ENCODE results near the gene PVALB.

The PVALB gene, protein sequence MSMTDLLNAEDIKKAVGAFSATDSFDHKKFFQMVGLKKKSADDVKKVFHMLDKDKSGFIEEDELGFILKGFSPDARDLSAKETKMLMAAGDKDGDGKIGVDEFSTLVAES

DNA sequence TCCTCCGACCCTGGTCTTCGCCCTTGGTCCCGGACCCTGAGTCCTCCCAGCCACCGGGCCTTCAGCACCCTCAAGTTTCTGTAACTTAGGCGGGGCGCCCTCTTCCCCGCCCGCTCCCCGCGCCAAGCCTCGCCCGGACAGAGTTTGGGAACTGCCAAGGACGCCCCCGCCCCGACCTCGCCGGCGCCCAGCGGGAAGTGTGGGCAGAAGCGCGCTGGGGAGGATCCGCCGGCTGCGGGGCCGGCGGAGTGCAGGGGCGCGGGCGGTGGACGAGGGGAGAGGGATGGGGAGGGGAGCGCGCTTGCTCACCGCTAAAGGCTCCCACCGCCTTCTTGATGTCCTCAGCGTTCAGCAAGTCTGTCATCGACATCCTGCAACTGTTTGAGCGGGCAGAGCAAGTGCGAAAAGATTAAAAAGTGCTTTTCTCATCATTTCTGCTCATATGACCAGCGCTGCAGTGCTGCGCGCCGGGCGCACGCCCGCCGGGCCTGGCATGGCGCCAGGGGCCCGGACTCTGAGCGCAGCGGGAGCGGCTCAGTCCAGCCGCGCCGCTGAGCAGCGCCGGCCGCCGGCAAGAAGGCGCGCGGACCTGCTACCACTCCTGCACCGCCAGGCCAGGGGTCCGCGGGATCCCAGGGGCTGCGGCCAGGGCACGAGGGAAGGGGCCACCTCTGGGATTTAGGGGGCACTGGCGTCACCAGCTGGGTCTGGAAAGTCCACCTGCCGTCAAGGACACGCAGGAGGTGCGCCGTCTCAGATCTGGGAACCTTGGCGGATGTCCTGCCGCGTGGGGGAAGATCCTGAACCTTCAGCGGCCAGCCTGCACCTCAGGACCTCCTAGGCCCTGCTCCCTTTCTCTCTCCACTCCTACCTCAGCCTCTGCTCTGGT is at the start of gene PVALB:
Gene PVALB (minus strand): TSS at position 400 of the 889 bp plus-strand sequence. CDS start 30 bp downstream, at position 370.
- peak; percentile 55 for DNase-seq

DNA sequence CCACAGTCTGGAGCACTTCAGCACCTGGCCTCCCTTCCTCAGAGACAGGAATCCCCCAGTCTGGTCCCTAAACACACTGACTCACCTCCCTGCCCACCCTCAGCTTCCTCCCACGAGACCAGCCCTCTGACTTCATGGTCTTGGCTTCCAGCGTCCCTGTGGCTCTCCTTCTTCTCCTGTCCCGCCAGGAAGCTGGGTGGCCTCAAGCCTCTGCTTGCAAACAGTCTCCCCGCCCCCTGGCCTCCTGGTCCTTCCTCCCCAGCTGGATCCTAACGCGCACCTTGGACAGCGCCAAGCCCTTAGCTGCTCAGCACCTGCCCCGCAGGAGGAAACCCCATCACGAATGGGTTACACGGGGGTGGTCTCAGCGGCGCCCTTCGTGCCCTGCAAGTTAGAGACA is 48.5 kb upstream of the PVALB start:
- no peak for DNase-seq

DNA sequence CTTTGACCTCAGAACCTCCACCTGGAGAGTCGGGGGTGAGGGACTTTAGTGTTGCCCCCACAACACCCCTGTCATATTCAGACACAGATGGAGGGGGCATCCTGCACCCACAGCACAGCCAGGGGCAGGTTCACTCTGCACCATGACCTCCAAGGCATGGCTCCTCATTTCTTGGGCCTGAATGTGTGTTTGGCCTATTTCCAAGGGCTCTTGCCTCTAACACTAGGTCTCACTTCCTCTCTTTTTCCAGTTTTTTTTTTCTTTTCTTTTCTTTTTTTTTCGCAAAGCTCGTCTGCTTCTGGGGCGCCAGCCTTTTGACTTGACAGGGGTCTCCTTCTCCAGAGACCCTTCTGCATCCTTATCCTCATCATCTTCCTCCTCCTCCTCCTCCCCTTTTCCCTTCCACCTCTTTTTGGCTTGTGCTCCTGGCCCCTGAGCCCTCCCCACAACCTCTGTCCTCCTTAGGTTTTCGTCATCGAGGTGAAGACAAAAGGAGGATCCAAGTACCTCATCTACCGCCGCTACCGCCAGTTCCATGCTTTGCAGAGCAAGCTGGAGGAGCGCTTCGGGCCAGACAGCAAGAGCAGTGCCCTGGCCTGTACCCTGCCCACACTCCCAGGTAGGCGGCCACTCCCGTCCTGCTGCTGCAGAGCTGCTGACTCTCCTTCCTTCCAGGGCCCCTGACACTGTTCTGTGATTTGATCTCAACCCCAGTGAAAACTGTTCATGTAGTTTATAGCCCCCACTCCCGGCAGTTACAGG is 47.8 kb upstream of the PVALB start:
- DNase-seq: no peak

DNA sequence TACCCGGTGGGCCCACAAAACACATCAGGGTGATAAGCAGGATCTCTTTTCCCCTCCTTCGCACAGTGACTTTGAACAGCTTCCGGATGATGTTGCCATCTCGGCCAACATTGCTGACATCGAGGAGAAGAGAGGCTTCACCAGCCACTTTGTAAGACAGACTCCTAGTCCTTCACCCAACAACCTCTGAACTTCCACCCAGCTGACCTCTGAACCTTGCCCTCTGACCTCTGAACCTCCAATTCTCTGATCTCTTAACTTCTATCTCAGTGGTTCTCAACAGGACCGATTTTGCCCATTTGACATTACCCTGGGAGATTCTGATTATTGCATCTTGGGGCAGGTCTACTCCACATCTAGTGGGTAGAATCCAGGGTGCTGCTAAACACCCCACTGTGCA is 47.1 kb upstream of the PVALB start:
- DNase-seq: no peak

DNA sequence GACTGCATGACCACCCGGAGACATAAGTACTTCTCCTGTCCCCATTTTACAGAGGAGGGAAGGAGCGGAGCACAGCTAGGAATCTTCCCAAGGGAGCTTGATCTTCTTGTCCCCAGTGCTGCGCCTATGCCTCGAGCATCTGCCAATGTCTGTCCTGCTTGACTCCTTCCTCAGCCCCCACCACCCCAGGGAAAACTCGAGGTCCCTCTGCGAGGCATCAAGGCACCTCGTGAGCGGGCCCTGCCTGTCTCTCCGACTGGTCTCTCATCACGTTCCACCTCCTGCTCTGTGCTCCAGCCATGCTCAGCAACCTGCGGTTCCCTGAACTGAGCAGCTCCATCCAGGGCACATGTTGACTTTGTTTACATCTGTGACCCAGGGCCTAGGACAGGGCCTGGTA is 46.4 kb upstream of the PVALB start:
- DNase-seq: no peak

DNA sequence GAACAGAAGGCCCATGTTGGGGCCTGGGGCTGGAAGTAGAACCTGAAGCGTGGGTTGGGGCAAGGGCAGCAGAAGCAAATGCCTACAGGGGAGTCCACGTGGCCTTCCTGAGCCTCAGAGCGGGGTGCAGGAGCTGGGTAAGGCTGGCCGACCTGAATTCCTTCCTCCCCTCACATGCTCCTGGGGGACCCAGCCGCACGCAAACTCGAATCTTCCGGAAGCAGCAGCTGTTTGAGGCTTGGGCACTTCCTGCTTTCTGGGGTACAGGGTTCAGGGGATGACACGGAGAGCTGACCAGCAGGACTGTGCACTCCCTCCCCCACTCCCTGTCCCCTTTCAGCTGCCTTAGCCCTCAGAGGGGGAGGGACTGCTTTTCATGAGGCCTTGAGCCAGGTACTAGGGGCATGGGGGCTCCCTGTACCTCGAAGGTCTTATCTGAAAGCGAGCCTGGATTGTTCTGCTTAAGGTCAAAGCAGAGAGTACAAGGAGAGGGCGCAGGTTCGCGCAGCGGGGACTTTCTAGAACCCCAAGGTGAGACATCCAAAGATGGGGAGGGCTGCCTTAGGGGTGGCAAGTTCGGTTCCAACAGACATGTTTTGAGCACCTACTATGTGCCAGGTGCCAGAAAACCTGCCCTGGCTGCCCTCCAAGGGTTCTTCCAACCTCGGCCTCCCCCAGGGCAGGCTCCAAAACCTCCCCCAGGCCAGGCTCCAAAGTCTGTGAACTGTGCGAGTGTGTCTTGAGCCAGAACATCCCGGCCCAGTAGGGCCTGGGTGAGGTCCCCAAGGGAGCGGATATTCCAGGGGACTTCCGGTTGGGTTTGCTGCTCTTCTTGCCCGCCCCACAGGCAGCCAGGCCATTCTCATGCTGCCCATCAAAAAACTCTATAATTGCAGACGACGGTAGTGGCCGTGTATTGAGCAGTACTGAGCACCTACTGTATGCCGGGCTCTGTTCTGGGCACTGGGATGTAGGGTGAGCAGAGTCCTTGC is 45.7 kb upstream of the PVALB start:
- DNase-seq: no peak

DNA sequence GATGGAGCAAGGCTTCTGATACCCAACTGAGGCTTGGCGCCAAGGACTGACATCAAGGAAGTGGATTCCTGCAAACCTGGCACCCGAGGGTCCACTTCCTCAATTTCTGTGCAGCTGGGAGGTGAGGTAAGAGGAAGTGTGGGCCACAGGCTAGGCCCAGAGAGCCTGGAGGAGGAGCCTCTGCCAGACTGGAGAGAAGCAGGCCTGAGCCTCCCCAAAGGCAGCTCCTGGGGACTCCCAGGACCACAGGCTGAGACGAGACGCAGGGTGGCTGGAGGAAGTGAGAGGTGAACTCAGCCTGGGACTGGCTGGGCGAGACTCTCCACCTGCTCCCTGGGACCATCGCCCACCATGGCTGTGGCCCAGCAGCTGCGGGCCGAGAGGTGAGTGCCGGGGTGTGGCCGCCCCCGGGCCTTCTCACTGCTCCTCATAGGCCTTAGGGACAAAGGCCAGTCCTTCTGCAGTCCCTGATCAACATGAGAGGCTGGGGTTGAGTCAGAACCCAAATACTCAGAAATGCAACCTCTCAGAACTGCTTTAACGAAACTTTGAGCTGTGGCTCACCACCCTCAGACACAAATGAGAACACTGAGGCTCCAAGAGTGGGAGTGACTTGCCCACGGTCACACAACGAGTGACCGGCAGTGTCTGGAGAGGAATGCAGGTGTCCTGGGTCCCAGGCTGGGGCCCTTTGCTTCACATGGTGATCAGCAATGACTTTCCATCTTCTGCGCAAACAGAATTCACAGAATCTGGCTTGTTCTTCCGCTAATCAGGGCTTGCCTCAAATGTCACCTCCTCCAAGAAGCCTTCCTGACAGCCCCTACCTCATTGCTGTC is 44.2 kb upstream of the PVALB start, which contains the start of gene NCF4:
Gene NCF4 (plus strand): TSS at position 186 of the 839 bp plus-strand sequence. CDS start 166 bp downstream, at position 352.
- no peak for DNase-seq

DNA sequence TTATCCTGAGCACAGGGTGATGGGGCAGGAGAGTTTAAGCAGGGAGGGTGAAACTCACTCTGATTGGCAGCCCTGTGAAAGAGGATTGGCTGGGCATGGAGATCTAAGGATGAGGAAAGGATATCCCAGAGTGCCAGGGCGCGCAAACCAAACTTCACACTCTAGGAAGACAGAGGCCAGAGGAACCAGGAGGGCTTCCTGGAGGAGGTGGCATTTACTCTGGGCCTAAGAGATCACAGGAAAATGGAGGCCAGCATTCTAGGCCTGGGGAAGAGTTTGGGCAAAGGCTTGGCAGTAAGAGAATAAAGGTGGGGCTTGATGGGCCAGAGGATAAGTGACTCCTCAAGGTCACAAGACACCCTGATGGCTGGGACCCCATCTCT is 43.6 kb upstream of the PVALB start:
- no peak for DNase-seq

DNA sequence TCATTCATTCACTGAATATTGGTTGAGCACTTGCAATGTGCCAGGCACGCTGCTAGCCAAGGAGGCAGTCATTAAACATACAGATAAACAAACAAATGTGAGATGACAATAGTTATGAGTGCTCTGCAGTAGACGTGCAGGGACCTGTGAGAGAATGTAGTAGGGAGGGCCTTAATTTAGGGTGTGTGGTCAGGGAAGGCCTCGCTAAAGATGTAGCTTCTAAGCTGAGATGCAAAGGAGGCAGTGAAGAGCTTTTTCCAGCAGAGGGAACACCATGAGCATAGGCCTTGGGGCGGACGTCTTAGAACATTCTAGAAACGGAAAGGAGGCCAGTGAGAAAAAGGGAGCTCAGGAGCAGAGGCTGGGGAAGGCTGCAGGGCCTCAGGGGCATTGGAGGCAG is 43.2 kb upstream of the PVALB start:
- no peak for DNase-seq

DNA sequence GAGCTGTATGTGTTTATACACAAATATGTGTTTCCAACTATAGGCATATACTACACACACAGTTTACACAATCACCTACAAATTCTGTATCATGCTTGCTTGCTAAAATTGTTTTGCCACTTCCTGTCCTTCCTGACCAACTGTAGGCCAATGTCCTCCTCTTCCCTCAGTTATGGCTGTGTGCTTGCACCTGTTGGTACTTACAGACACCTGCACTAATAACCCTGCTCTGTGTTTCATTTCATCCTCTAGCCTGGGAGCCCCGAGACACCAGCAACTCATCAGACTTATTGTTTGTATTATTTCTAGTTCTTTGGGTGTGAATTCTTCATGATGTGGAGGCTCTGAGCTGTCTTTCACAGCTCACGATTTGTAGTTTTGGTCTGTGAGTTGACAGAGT is 42.1 kb upstream of the PVALB start:
- DNase-seq: no peak

DNA sequence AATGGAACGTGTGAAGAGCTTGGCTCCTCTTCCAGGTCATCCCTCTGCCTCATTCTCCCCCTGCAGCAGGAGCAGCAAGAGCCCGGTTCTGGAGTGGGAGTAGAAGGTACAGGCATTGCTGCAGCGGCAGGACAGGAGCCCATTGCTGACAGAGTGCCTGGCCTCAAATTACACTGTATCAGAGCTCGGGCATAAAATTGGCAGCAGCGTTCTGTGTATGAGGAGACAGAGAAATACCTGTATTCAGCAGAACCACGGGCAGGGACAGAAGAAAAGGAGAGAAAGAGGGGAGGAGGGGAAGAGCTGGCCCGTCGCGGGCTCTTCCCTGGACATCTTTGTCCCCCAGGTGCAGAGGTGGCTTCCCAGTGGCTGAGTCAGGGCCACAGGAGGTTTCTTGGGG is 41.3 kb upstream of the PVALB start:
- no peak for DNase-seq

DNA sequence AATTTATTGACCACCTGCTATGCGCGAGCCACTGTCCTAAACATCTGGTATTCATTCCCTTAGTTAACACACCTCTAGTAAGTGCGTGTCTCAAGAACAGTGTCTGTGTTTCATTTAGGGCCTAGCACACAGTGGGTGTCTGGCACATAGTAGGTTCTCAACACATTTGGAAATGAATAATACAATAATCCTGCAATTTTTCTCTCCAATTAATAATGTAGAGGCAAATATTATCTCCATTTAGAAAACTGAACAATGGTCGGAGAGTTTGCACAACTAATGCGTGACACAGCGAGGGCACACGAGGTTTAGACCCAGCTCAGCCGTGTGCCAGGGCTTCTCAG is 39.9 kb upstream of the PVALB start:
- DNase-seq: no peak

DNA sequence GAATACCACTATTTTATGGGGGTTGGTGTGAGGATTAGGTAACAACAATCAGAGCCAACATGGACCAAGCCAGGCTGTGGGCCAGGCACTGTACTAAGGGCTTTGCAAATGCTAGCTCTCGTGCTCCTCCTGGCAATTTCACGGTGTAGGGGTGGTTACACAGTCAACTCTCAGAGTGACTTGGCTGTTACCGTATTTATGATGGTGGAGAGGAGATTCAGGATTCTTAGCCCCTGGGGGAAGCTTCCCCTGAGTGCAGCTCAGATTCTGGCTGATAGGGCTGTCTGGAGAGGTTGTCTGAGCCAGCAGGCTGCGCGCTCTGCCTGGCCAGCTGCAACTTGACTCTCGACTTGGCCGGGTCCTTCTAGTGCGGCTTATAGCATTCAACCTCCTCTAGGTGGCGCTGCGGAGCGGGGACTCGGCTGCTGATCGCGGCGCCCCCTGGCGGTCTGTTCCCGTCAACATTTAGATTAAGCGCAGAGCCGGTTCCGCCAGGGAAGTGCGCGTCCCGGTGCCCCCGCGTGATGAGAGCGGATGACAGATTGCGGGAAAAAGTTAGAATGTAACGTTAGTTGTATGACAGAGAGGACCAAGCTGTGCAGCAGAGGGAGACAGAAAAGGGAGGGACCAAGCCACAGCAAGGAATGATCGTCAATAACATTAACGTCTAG is 39.4 kb upstream of the PVALB start:
- DNase-seq: peak; percentile 65

DNA sequence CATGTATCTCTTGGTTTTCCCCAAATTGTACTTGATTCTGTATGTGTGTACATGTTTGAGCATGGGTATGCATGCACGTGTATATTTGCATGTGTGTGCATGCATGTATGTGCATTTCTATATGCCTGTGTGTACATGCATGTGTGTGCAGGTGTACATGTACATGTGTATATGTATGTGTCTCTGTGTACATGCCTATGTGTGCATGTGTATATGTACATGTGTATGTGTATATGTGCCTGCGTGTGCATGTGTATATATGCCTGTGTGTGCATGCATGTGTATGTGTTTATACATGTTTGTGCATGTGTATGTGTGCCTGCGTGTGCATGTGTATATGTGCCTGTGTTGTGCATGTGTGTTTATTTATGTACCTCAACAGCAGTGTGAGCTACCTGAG is 38.6 kb upstream of the PVALB start:
- DNase-seq: no peak

DNA sequence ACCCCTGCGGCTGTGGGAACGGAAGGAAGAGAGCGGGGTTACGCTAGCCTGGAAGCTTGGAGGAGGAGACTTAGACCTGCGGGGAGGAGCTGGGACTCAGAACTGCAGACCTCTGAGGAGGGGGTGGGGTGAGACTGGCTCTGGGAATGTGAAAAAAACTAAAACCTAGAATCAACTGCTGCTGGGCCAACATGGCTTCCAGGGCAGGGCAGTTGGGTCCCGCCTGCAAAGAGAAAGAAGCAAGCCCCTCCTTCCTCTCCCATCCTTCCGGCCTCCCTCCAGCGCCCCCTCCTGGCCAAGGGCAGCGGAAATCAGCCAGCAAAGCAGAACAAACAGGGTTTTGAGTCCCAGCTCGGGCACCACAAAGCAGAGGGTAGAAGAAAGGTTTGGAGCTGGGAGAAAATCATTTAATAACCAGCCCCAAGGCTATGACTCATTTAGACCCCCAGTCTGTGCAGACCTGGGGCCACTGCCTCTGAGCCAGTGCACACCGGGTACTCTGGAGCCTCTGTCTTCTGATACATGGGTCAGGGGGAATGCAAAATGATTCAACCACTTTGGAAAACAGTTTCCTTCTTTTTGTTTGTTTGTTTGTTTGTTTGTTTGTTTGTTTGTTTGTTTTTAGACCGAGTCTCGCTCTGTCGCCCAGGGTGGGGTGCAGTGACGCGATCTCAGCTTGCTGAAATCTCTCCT is 36.7 kb upstream of the PVALB start:
- DNase-seq: peak; percentile 59

DNA sequence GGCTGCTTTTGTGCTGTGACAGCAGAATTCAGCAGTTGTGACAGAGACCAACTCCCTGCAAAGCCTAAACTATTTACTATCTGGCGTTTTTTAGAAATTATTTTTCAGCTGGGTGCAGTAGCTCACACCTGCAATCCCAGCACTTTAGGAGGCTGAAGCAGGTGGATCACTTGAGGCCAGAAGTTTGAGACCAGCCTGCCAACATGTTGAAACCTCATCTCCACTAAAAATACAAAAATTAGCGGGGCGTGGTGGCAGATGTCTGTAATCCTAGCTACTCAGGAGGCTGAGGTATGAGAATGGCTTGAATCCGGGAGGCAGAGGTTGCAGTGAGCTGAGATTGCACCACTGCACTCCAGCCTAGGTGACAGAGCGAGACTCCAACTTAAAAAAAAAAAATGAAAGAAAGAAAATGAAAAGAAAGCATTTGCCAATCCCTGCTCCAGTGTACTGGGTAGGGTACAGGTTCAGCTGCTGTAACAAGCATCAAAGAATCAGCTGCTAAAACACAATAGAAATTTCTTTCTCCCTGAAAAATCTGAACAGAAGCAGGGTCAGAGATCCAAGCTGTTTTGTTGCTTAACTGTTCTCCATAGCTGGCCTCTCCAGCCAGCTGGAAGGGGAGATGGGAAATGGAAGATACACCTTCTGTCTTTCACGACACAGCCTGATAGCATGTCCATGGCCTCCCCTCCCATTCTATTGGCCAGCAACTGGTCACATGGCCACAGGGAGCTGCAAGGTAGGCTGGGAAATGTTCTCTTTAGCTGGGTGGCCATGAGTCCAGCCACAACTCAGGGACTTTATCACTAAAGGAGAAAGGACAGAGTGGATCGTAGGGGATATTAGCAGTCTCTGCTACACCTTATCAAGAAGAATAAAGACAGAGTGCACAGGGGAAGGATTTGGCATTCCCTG is 35.5 kb upstream of the PVALB start:
- no peak for DNase-seq

DNA sequence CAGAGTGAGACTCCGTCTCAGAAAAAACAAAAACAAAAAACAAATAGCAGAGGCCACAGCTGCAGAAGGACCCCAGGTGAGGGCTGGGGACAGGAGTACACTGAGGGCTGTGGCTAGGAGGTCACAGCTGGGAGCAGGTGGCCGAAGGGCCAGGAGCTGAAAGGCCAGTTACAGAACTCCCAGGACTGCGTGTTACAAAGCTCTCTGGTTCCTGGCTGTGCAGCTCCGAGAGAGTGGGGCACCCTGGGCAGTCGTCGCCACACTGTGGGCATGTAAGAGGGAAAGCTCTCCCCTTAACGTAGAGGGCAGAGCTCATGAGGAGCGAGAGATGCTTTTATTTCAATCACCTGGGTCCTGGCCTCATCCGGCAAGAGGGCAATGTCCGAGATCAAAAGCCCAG is 33.8 kb upstream of the PVALB start:
- no peak for DNase-seq

DNA sequence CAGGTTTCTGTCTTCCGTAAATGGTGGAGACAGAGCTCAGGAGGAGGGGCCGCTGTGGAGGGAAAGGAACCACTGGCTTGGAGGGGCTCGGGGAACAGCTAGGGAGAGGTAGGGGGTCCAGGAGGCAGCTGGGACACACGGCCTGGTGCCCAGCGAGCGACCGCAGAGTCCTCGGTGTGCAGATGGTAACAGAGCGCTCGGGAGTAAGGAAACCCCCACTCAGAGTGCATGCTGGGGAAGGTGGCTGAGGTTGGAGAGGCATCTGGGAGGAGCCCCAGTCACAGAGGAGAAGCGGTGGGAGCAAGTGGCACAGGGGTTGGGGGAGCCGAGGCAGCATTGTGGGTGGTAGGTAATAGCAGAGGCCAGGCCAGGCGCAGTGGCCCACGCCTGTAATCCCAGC is 33.2 kb upstream of the PVALB start:
- DNase-seq: no peak

DNA sequence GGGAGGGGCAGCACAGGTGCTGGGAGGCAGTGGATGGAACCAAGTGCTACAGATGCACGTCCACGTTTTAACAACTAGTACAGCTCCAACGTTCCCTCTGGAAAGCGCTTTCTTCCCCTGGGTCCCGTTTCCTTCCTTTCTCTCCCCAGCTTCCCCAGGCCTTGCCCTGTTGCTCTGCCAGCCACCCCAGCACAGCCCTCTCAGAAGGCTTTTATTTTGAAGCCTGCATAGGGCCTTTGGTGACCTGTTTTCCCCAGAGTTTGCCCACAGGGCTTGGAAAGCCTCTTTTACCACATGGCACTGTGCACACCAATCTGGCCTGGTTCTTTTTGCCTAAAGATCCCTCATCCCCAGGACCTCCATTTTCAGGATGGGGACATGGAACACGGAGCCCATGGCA is 30.1 kb upstream of the PVALB start:
- DNase-seq: no peak
